GM18505 (cell line): ENCODE data around the gene MYO1D.
"Not testable (repeated sequence)": the region's sequence is repeated elsewhere in the genome, so short reads cannot be mapped to it uniquely, and the experiment has no call there.

Experiments used
- ATAC-seq: cut with Tn5 transposase; IDR thresholded peaks from one replicate; pipeline ENCODE4 v1.9.1; 2021; ENCODE audit not compliant: unreplicated experiment
- POLR2A ChIP-seq: IDR thresholded peaks from 4 replicates; pipeline ENCODE4 v1.6.1; 2011; ENCODE audit warnings: borderline replicate concordance; ENCODE audit not compliant: insufficient read depth, insufficient read length; ENCODE audit errors: extremely low read depth

Gene MYO1D

DNA sequence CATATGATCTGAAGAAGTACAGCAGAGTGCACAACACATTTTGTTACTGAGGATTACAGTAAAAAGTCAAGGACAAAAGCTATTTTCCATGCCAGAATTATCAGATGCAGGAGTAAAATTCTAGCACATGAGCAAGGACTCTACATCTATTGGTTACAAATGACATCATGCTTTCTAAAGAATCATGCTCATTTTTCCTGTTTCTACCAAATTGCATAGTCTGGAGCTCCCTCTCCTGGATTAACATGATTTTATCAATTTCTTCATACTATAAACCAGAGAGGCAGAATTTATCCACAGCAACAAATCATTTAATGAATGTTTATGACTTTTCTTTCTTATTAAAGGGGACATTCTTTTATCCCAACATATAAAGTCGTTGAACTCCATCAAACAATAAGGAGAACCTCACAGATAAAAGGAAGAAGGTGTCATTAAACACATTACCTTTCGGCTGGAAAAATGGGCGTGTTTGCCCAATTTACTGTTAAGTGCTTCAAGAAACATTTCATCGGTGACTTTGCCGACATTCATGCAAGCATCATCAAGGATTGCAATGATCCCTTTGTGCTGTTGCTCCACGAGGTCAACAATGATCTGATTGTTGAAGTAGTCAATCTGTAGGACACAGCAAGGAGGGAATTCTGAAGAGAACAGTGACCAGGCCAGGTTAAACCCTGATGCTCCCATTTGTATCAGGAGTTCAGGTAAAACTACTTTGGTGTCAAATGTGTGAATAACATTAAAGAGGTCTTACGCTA is 121.7 kb downstream of the MYO1D start:
- no peak for ATAC-seq
- TF ChIP-seq POLR2A = no peak

DNA sequence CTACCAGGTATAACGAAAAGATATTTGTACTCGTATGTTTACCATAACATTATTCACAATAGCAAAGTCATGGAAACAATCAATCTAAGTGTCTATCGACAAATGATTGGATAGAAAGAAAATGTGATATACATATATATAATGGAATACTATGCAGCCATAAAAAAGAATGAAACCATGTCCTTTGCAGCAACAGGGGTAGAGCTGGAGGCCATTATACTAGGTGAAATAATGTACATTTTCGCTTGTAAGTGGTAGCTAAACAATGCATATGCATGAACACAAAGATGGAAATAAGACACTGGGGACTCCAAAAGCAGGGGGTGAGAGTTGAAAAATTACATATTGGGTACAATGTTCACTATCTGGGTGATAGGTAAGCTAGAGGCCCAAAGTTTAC is 124.0 kb downstream of the MYO1D start:
- ATAC-seq = no peak
- no peak for TF ChIP-seq POLR2A

GRCh38 chr17:32747856-32748255 is 129.1 kb downstream of the MYO1D start:
- ATAC-seq = no peak
- TF ChIP-seq POLR2A = no peak

- TF ChIP-seq POLR2A = no peak
- no peak for ATAC-seq
Observed at GRCh38 chr17:32746698-32747097, 130.2 kb downstream of the MYO1D start.

DNA sequence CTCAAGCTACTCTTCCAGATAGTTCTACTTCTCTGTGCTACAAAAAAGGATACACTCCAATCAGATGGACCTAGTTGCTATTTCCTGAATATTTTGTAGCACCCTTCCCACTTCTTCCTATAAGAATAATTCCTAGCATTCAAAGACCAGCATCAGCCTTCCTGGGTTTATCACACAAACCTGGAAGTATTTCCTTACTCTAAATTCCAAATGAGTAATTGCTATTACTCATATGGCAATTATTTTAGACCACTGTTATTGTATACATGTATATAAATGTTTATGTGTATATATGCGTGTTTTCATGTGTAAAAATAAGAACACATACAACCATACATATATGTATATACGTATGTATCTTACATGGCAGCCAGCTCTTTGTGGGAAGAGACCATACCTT is 130.6 kb downstream of the MYO1D start:
- ATAC-seq = no peak
- no peak for TF ChIP-seq POLR2A

GRCh38 chr17:32742681-32743538 is 134.0 kb downstream of the MYO1D start:
- ATAC-seq = no peak
- no peak for TF ChIP-seq POLR2A

- no peak for ATAC-seq
- no peak for TF ChIP-seq POLR2A
Observed at GRCh38 chr17:32741381-32741780, 135.5 kb downstream of the MYO1D start.

- no peak for ATAC-seq
- no peak for TF ChIP-seq POLR2A
Observed at GRCh38 chr17:32739722-32740121, 137.2 kb downstream of the MYO1D start.

- ATAC-seq = not testable (repeated sequence)
Observed at GRCh38 chr17:32739151-32739550, 137.8 kb downstream of the MYO1D start.

DNA sequence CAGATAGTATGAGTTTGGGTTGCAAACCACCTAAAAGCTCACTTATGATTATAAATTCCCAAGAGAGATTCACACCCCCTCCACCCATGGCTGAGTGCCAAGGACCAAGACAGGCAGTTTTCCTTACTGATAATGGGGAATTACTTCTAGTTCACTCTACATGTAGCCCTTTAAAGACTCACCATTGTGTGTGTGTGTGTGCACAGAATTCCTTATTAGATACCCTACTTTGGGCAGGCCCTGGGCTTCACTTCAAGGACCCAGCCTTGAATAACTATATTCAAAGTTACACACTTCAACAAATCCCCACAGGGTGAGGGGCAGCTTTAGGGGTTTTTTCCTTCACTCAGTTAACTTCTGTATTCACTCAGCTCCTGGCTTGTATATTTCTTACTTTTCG is 143.5 kb downstream of the MYO1D start:
- TF ChIP-seq POLR2A = no peak

DNA sequence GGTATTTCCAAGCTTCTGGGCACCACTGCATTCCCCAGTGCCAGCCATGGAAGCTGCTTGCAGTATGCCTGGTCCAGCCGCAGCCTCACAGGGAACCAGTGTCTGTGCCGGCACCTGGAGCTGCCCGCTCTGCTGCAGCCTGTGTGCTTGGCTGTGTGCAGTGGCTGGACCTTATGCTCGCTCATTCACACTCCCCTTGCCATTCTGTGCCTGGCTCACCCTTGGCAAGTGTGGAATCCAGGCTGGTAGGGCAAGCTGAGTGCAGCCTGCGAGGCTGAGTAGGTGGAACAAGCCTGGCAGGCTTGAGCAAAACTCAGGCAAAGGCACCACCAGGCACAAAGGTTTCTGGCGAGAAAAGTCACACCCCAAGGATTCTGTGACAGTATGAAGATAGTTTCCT is 144.0 kb downstream of the MYO1D start:
- ATAC-seq = no peak

More for the DNA sequence above, 143.5 kb downstream of the MYO1D start:
- no peak for ATAC-seq

GRCh38 chr17:32732296-32732642 is 144.7 kb downstream of the MYO1D start:
- TF ChIP-seq POLR2A = no peak
- ATAC-seq = no peak

More for the DNA sequence above, 144.0 kb downstream of the MYO1D start:
- no peak for TF ChIP-seq POLR2A

- no peak for ATAC-seq
- TF ChIP-seq POLR2A = no peak
Observed at GRCh38 chr17:32731556-32732295, 145.2 kb downstream of the MYO1D start.
